Suppressor macrophage treated with lipopolysaccharide for 4 hours (primary cell): ENCODE results near the gene PIK3R5.
A peak's percentile ranks its signal among the peaks of the same experiment; 100 is the strongest.

ENCODE experiments used
- DNase-seq: peaks from one replicate; pipeline ENCODE4 v3.0.0-alpha.2; 2020

PIK3R5 gene

GRCh38 chr17:8849311-8850041, 116.0 kb downstream of the PIK3R5 start:
- no peak for DNase-seq

GRCh38 chr17:8847891-8848290, 117.6 kb downstream of the PIK3R5 start:
- no peak for DNase-seq

- no peak for DNase-seq
These were observed 118.7 kb downstream of the PIK3R5 start for GRCh38 chr17:8846768-8847211.

GRCh38 chr17:8844229-8845218, 121.0 kb downstream of the PIK3R5 start:
- no peak for DNase-seq

GRCh38 chr17:8843344-8843743, 122.2 kb downstream of the PIK3R5 start:
- DNase-seq, result no peak

- no peak for DNase-seq
These were observed 123.7 kb downstream of the PIK3R5 start for GRCh38 chr17:8841844-8842243.

GRCh38 chr17:8839410-8839935, 126.0 kb downstream of the PIK3R5 start:
- no peak for DNase-seq

GRCh38 chr17:8838551-8839095, 126.9 kb downstream of the PIK3R5 start:
- DNase-seq, result no peak

GRCh38 chr17:8837563-8838075, 127.9 kb downstream of the PIK3R5 start:
- DNase-seq, result no peak

GRCh38 chr17:8836821-8837562, 128.5 kb downstream of the PIK3R5 start:
- no peak for DNase-seq

GRCh38 chr17:8835631-8836364, 129.7 kb downstream of the PIK3R5 start:
- no peak for DNase-seq

- DNase-seq, result no peak
These were observed 130.4 kb downstream of the PIK3R5 start for GRCh38 chr17:8835106-8835505.

- peak; percentile 33 for DNase-seq
These were observed 132.7 kb downstream of the PIK3R5 start for GRCh38 chr17:8832711-8833352.

- no peak for DNase-seq
These were observed 134.2 kb downstream of the PIK3R5 start for GRCh38 chr17:8831234-8831849.

GRCh38 chr17:8830141-8830540, 135.4 kb downstream of the PIK3R5 start:
- DNase-seq, result no peak

- no peak for DNase-seq
These were observed 136.2 kb downstream of the PIK3R5 start for GRCh38 chr17:8829036-8829941.
